ENCODE data around the gene EPS8L1. TPM values are rescaled to one million over a fixed set of nuclear protein-coding genes. Genes with fewer than 3 reads are reported as not detected.
A peak's percentile ranks its signal among the peaks of the same experiment; 100 is the strongest.
"Not testable (repeated sequence)": the region's sequence is repeated elsewhere in the genome, so short reads cannot be mapped to it uniquely, and the experiment has no call there.

EPS8L1 gene
- total RNA-seq, 1 donor from 2014 or later: 1.4 TPM

DNA sequence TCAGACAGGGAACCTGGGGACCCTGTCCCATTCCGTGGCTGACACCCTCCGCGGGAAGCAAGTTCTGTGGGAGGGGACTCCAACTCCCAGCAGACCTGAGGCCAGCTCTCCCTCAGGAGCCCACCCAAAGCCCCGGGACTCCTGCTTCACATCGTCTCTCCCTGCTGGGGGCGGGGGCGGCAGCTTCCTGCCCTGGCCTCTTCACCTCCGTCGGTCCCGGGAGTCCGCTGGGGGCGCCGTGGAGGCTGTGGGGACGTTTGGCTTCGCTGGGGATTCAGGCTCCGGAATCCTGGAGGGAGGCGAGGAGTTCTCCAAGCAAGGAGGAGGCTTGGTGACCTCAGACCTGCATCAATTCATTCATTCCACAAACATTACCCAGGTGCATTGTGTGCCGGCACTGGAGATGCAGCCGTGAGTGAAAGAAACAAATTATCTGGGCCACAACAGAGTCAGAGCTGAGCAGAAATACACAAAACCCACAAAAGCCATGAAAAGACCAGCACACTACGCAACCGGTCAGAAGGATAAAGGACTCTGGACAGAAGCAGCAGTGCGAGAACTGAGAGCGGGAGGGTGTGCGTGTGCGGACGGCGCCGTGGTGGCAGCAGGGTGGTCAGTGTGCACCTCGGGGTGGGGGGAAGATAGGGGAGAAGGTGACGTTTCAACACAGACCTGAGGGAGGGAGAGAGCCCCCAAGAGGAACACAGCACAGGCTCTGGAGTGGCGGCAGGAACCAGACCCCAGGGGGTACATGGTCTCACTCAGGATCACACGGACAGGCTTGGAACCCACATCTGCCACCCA is 19.0 kb downstream of the EPS8L1 start:
- DNase-seq (ENCODE audit: low read depth): no peak

DNA sequence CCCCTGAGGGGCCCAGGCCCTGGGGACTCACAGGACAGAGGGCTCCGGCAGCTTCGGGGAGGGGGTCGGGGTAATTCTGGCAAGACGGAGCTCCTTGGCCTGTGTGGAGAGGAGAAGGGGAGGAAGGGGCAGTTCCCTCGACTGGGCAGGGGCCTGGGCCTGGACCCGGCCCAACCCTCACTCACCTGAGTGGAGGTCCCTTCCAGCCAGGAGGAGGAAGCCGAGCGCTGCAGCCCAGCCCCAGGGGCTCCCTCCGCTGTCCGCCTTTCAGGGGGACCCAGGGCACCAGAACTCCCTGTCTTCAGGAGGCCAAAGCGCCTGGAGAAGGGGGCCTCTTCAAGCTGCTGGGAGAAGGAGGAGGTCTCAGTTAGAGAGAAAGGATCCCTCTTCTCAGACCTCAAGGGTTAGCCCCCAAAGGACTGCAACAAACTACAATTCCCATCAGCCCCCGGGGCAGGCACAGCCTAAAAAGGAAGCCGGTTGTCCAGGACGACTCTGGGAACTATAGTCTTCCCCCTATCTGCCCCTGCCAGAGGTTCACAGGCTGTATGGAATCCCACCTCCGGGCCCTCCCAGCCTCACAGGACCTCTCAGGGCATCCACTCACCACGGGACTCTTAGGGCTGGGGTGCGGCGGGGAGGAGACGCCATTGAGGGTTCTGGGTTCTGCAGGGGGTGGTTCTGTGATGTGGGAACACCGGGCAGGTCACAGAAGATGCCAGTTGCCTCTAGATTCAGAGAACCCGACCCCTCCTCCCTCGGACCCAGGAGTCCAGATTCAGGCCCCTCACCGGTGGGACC is 19.8 kb downstream of the EPS8L1 start:
- DNase-seq (ENCODE audit: low read depth): no peak

- peak; percentile 22 for DNase-seq (ENCODE audit: low read depth)
Observed at GRCh38 chr19:55096061-55096701, 20.5 kb downstream of the EPS8L1 start.

GRCh38 chr19:55097864-55098715 is 22.4 kb downstream of the EPS8L1 start:
- no peak for DNase-seq (ENCODE audit: low read depth)

DNA sequence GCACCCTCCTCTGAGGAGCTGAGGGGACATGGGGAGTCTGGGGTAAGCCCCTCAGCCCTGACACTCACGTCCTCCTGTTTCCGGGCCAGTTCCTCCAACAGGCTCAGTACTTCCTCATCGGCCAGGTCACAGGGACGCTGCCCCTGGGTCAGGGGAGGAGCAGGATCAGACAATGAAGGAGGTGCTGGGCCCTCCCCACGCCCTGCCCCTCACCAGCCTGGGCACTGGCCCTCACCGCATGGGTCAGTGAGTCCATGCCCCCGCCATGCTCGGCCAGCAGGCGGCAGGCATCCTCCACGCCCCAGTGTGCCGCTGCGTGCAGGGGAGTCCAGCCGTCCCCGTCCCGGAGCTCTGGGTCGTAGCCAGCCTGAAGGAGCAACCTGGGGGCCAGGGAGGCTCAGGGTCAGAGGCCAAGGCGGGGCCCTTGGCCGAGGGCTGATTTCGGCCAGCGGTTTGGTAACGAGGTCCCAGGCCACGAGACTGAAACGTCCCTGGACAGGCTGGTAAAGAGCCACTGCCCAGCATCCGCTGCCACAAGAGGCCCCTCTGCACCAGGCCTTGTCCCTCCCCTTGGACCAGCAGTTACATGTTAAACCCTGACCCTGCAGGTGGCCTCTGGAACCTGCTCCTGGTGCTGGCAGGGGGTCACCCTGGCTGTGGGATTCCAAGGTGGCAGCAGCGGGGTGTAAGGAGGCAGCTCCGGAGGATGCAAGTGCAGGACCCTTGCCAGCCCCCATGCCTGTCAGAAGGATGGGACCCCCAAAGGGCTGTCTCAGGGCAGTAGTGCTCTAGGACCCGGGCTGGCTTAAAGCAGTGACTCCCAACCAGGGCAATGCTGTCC is 23.3 kb downstream of the EPS8L1 start:
- no peak for DNase-seq (ENCODE audit: low read depth)

- peak; percentile 31 for DNase-seq (ENCODE audit: low read depth)
Observed at GRCh38 chr19:55099557-55100506, 24.2 kb downstream of the EPS8L1 start.

DNA sequence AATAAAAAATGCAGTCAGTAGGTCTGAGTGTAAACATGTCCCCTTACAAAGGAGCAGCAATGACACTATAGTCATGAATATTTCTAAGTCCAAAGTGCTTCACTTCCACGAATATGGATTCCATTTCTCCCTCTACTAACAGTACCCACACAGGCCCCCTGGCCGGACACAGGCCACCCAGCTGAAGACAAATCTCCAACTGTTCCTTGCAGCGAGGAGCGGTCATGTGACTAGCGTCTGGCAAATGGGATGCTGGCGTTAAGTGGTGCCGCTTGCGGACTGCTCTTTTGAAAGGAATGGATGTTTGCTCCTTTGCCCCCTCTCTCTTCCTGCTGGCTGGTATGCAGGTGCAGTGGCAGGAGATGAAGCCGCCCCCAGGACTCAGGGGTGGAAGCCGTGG is 25.6 kb downstream of the EPS8L1 start:
- no peak for DNase-seq (ENCODE audit: low read depth)

DNA sequence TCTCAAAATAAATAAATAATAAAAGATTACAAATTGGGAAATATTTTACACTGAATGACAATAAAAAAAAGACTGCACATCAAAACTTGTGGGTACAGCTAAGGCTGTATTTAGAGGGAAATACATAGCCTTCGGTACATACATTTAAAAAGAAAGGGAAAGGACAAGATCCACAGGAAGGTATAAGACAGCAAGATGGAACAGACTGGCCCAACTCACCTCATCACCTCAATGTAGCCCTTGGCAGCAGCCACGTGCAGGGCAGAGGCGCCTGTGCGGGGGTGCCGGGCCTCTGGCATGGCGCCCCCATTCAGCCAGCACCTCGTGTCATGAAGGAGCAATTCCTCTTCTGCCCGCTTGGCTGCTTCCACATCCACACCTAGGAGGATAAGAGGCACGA is 27.5 kb downstream of the EPS8L1 start:
- no peak for DNase-seq (ENCODE audit: low read depth)

DNA sequence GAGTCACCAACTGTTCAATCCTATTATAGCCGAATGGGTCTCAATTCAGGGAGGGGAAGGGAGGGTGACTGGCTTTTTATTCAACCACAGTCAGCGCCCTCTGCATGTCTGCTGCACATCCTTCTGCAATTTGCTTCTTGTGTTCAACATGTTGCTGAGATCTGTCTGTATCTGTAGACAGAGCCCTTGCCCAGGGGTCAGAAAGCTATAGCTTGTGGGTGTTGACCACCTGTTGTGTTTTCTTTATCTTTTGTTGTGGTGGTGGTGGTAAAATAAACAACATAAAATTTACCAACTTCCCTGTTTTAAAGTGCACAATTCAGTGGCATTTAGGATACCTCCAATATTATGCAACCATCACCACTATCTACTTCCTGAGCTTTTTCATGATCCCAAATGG is 29.6 kb downstream of the EPS8L1 start:
- no peak for DNase-seq (ENCODE audit: low read depth)

DNA sequence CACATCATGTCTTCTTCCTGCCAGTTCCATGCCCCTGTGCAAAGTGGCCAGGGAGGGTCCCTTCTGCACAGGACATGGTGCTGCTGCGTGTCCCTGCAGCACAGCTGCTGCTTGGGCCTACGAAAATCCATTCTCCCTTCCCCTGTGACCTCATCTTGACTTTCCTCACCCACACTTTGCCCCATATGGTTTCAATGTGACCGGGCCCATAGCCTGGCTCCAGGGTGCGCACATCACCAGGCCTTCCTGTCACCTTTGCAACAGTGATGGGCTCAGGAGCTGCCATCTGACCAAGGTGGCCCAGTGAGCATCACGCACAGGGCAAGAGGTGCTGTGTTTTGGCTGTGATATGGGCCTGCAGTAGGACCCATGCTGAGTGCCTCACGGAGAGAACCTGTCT is 30.9 kb downstream of the EPS8L1 start:
- no peak for DNase-seq (ENCODE audit: low read depth)

GRCh38 chr19:55107252-55107651 is 31.6 kb downstream of the EPS8L1 start:
- DNase-seq (ENCODE audit: low read depth): not testable (repeated sequence)

- no peak for DNase-seq (ENCODE audit: low read depth)
Observed at GRCh38 chr19:55109527-55110291, 34.0 kb downstream of the EPS8L1 start.

GRCh38 chr19:55111238-55111831 is 35.7 kb downstream of the EPS8L1 start:
- DNase-seq (ENCODE audit: low read depth): no peak

- DNase-seq (ENCODE audit: low read depth): no peak
Observed at GRCh38 chr19:55112246-55112776, 36.6 kb downstream of the EPS8L1 start.

- no peak for DNase-seq (ENCODE audit: low read depth)
Observed at GRCh38 chr19:55112777-55113569, 37.3 kb downstream of the EPS8L1 start.

- peak; percentile 50 for DNase-seq (ENCODE audit: low read depth)
Observed at GRCh38 chr19:55113570-55114039, 37.9 kb downstream of the EPS8L1 start.

Measured in myocyte (in vitro differentiated cells).